Measurements from ENCODE around the gene MPPED2. TPM values are rescaled to one million over a fixed set of nuclear protein-coding genes. Genes with fewer than 3 reads are reported as not detected.
A peak's percentile ranks its signal among the peaks of the same experiment; 100 is the strongest.

The MPPED2 gene
- total RNA-seq, 4 donors from 2014 or later, result 1.4 to 17.9 (median 5.3) TPM

DNA sequence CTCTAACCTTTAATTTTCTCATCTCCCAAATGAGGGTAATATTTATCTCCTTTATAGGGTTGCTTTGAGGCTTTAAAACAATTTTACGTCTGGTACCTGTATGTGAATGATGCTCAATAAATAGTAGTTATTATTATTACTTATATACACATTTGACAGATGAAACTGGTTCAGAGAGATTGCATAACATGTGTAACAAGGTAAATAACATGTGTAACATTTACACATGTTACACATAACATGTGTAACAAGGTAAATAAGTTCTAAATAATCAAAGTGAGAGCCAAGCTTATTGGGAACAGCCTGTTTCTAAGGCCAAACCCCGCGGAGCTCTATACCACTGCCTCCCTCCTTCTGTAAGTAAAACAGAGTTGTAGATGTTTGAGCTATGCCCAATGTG, 100.9 kb downstream of the MPPED2 start:
- H3K9me3 ChIP-seq, result no peaks in the 10 kb centered on the region
- H3K36me3 ChIP-seq, result no peaks in the 10 kb centered on the region
- H3K27ac ChIP-seq, result no peak overlapping the region
- TF ChIP-seq EP300 (IDR thresholded peaks at IDR 0.05), result no peak
- no peak for TF ChIP-seq POLR2AphosphoS5 (IDR thresholded peaks at IDR 0.05)
- TF ChIP-seq POLR2A (IDR thresholded peaks at IDR 0.05), result no peak
- ATAC-seq, result no peak
- peaks cover 0 to 51% (median 12%) of the 10 kb centered on the region in 3 donors for H3K4me1 ChIP-seq
- H3K4me3 ChIP-seq, result no peak overlapping the region
- WGBS, 2 donors (ENCODE audit: low coverage in 1 of 2), result 88% methylated on average over 2 to 3 of the region's 3 CpGs
- H3K27me3 ChIP-seq, result no peaks in the 10 kb centered on the region

DNA sequence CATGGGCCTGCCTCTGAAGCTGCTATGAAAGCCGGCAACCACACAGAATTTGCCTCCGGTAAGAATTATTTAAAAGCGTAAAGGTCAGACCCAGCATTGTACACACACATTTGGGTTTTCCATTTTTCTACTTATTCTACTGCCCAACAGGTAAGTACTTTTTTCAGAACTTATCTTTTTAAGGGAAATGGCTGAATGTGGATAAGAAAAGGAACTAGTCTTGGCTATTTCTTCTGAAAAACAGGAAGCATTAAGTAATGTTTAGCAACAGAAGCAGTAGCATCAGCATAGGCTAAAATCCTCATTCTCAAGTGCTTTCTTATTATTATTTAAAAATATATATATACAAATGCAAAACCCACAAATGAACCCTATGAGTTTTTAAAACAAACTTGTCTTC, 103.1 kb downstream of the MPPED2 start:
- Histone ChIP-seq H3K4me1 (peaks cover 0 to 48% (median 3%) of the 10 kb centered on the region in 3 donors), H3K4me3 (no peak overlapping the region), H3K36me3 (no peaks in the 10 kb centered on the region), H3K9me3 (no peaks in the 10 kb centered on the region), H3K27me3 (no peaks in the 10 kb centered on the region), H3K27ac (peak overlapping the region in 1 of 4 donors; percentile 30)
- ATAC-seq, result no peak
- TF ChIP-seq EP300 (IDR thresholded peaks at IDR 0.05) (no peak), POLR2A (IDR thresholded peaks at IDR 0.05) (no peak), POLR2AphosphoS5 (IDR thresholded peaks at IDR 0.05) (no peak)
- TF ChIP-seq, protein P1, sequence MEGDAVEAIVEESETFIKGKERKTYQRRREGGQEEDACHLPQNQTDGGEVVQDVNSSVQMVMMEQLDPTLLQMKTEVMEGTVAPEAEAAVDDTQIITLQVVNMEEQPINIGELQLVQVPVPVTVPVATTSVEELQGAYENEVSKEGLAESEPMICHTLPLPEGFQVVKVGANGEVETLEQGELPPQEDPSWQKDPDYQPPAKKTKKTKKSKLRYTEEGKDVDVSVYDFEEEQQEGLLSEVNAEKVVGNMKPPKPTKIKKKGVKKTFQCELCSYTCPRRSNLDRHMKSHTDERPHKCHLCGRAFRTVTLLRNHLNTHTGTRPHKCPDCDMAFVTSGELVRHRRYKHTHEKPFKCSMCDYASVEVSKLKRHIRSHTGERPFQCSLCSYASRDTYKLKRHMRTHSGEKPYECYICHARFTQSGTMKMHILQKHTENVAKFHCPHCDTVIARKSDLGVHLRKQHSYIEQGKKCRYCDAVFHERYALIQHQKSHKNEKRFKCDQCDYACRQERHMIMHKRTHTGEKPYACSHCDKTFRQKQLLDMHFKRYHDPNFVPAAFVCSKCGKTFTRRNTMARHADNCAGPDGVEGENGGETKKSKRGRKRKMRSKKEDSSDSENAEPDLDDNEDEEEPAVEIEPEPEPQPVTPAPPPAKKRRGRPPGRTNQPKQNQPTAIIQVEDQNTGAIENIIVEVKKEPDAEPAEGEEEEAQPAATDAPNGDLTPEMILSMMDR (IDR thresholded peaks at IDR 0.05), result no peak
- 32 to 33% methylated on average over 3 of the region's 3 CpGs for WGBS, 2 donors (ENCODE audit: low coverage in 1 of 2)

DNA sequence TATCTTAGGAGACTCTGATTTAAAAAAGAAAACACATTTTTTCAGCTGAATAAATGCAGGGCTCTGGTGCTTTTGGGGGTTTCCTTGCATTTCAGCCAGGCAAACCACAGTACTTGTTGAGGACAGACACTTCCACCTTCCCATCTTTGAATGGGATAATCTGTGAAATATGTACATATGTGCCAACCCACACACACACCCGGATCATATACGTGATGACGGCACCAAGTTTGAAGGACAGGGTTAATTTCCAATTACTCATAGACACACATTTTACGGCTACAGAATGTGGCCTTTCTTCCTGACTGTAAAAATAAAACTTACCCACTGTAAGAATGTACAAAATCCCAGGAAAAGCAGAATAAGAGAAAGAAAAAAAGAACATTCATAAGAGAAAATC, 104.4 kb downstream of the MPPED2 start:
- no peaks in the 10 kb centered on the region for H3K36me3 ChIP-seq
- H3K27ac ChIP-seq, result peak overlapping the region in 1 of 4 donors; percentile 54
- H3K9me3 ChIP-seq, result no peaks in the 10 kb centered on the region
- no peak for ATAC-seq
- peaks cover 0 to 36% (median 0%) of the 10 kb centered on the region in 3 donors for H3K4me1 ChIP-seq
- H3K4me3 ChIP-seq, result no peak overlapping the region
- TF ChIP-seq POLR2AphosphoS5 (IDR thresholded peaks at IDR 0.05), result no peak
- no peak for TF ChIP-seq POLR2A (IDR thresholded peaks at IDR 0.05)
- TF ChIP-seq, protein P1 (IDR thresholded peaks at IDR 0.05), result no peak
- no peak for TF ChIP-seq EP300 (IDR thresholded peaks at IDR 0.05)
- 43 to 51% methylated on average over 4 of the region's 4 CpGs for WGBS, 2 donors (ENCODE audit: low coverage in 1 of 2)
- no peaks in the 10 kb centered on the region for H3K27me3 ChIP-seq

DNA sequence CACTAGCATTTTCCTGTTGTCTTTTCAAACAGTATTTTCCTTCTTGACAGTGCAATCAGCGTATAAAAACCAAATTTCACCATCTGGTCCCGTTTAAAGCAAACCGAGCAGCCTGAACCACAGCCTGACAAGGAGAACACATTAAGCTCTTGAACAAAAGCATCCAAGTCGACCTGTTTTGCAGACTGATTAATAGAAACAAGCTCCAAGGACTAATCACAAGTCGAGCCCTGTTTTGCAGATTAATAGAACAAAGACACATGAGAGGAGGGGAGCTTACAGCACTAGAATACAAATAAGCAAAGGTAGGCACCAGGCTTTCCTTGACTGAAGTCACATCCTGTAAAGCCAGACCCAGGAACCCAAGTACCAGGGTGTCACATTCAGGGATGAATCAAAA, 104.8 kb downstream of the MPPED2 start:
- Histone ChIP-seq H3K9me3 (no peaks in the 10 kb centered on the region), H3K27me3 (no peaks in the 10 kb centered on the region), H3K27ac (peak overlapping the region in 2 of 4 donors; percentile 20 to 54), H3K4me1 (peaks cover 0 to 34% (median 0%) of the 10 kb centered on the region in 3 donors), H3K4me3 (no peak overlapping the region), H3K36me3 (no peaks in the 10 kb centered on the region)
- WGBS, 2 donors (ENCODE audit: low coverage in 1 of 2), result 10 to 26% methylated on average over 5 of the region's 5 CpGs
- ATAC-seq, result no peak
- TF ChIP-seq POLR2A (IDR thresholded peaks at IDR 0.05), result no peak
- no peak for TF ChIP-seq POLR2AphosphoS5 (IDR thresholded peaks at IDR 0.05)
- TF ChIP-seq, protein P1 (IDR thresholded peaks at IDR 0.05), result no peak

DNA sequence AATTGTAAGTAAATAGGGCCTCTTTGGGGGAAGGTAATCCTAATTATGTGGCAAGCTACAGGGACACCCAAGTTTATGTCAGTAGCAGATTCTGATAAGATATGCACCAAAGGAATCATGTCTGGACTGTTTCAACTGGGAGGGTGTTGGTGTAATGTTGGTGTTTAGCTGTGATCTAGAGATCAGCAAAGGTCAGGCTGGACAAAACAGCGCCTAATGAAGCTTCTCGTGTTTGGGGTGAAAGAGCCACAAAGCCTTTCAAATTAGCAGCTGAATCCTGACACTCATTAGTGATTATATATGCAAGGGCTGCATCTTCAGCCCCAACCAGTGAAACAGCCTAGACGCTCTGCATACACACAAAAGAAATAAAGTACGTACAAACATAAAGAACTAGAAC, 106.3 kb downstream of the MPPED2 start:
- H3K9me3 ChIP-seq, result no peaks in the 10 kb centered on the region
- H3K27me3 ChIP-seq, result no peaks in the 10 kb centered on the region
- 72 to 78% methylated on average over 2 to 4 of the region's 4 CpGs for WGBS, 2 donors (ENCODE audit: low coverage in 1 of 2)
- ATAC-seq, result no peak
- no peak for TF ChIP-seq EP300 (IDR thresholded peaks at IDR 0.05)
- TF ChIP-seq, protein P1 (IDR thresholded peaks at IDR 0.05), result no peak
- TF ChIP-seq POLR2A (IDR thresholded peaks at IDR 0.05), result no peak
- TF ChIP-seq POLR2AphosphoS5 (IDR thresholded peaks at IDR 0.05), result no peak
- H3K4me3 ChIP-seq, result no peak overlapping the region
- H3K27ac ChIP-seq, result no peak overlapping the region
- peaks cover 0 to 34% (median 0%) of the 10 kb centered on the region in 3 donors for H3K4me1 ChIP-seq
- H3K36me3 ChIP-seq, result no peaks in the 10 kb centered on the region
